ENCODE measurements around the gene APPL2.

Gene APPL2

DNA sequence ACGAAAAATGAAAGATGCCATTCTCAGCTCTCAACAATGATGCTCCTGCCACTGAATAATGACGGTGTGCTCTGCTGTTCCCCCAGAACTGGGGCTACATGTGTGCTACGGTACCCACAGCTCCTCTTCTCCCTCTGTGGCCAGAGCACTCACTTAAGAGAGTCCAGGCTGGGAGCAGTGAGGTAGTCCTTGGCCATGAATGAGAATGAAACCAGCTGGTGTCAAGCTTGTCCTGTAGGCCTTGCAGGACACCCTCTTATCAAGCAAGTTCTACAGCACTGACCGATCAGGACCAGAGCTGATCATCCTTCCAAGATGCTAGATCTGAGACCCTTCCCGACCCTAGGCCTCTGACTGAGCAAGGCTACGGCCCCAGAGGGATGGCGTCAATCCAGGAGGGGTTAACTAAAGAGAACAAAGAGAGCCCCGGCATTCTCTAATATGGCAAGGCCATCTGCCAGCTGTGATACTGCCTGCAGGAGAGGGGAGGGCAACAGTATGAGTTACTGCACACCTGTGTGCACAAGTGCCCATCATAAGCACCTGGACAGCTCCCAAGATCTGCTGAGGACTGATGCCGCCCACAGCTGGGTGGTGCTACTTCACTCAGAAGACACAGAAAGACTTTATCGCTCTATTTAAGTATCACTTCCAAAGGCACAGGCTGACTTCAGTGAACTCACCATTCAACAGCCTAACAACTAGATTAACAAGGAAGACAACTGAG, 30.5 kb downstream of the APPL2 start:
- H3K36me3 ChIP-seq (ENCODE audit: insufficient read depth) = no peaks in the 10 kb centered on the region
- no peaks in the 10 kb centered on the region for H4K20me1 ChIP-seq (ENCODE audit: insufficient read depth)
- H3K9ac ChIP-seq = no peak overlapping the region
- no peak overlapping the region for H3K4me2 ChIP-seq
- H3K79me2 ChIP-seq (ENCODE audit: insufficient read depth, low read depth) = no peaks in the 10 kb centered on the region
- H3K4me3 ChIP-seq (IDR thresholded peaks at IDR 0.05; ENCODE audit: insufficient read depth, low read depth, low read length) = no peak overlapping the region
- no peaks in the 10 kb centered on the region for H3K4me1 ChIP-seq (ENCODE audit: low read depth, poor library complexity, severe bottlenecking)
- no peak overlapping the region for H3K27ac ChIP-seq
- H2AFZ ChIP-seq (ENCODE audit: low read depth) = no peak overlapping the region
- TF ChIP-seq, protein P1, sequence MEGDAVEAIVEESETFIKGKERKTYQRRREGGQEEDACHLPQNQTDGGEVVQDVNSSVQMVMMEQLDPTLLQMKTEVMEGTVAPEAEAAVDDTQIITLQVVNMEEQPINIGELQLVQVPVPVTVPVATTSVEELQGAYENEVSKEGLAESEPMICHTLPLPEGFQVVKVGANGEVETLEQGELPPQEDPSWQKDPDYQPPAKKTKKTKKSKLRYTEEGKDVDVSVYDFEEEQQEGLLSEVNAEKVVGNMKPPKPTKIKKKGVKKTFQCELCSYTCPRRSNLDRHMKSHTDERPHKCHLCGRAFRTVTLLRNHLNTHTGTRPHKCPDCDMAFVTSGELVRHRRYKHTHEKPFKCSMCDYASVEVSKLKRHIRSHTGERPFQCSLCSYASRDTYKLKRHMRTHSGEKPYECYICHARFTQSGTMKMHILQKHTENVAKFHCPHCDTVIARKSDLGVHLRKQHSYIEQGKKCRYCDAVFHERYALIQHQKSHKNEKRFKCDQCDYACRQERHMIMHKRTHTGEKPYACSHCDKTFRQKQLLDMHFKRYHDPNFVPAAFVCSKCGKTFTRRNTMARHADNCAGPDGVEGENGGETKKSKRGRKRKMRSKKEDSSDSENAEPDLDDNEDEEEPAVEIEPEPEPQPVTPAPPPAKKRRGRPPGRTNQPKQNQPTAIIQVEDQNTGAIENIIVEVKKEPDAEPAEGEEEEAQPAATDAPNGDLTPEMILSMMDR (conservative IDR thresholded peaks at IDR 0.05; ENCODE audit: low read depth, low read length) = no peak
- no peaks in the 10 kb centered on the region for H3K27me3 ChIP-seq (ENCODE audit: insufficient read depth, low read depth)

DNA sequence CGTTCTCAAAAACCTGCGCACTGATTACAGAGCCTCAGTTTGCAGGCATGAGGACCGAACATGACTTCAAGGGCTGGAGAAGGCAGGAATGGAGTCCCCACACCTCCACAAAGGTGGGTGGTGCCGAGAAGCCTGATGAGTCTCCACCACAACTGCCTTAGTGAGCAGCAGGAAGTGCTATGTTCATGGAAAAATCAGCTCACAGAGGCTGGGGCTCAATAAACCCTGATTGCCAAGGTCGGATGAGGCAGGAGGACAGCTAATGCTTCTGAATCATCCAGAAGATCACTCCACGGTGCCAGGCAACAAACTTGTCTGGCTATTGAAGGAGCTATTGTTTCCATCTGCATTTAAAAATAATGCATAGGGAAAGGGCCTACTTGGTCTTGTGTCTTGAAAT, 31.1 kb downstream of the APPL2 start:
- no peak overlapping the region for H3K4me2 ChIP-seq
- TF ChIP-seq, protein P1 (conservative IDR thresholded peaks at IDR 0.05; ENCODE audit: low read depth, low read length) = no peak
- no peaks in the 10 kb centered on the region for H3K79me2 ChIP-seq (ENCODE audit: insufficient read depth, low read depth)
- no peak overlapping the region for H2AFZ ChIP-seq (ENCODE audit: low read depth)
- H3K9ac ChIP-seq = no peak overlapping the region
- no peaks in the 10 kb centered on the region for H3K27me3 ChIP-seq (ENCODE audit: insufficient read depth, low read depth)
- no peak overlapping the region for H3K27ac ChIP-seq
- no peaks in the 10 kb centered on the region for H3K4me1 ChIP-seq (ENCODE audit: low read depth, poor library complexity, severe bottlenecking)
- no peak overlapping the region for H3K4me3 ChIP-seq (IDR thresholded peaks at IDR 0.05; ENCODE audit: insufficient read depth, low read depth, low read length)
- H4K20me1 ChIP-seq (ENCODE audit: insufficient read depth) = no peaks in the 10 kb centered on the region
- H3K36me3 ChIP-seq (ENCODE audit: insufficient read depth) = no peaks in the 10 kb centered on the region

DNA sequence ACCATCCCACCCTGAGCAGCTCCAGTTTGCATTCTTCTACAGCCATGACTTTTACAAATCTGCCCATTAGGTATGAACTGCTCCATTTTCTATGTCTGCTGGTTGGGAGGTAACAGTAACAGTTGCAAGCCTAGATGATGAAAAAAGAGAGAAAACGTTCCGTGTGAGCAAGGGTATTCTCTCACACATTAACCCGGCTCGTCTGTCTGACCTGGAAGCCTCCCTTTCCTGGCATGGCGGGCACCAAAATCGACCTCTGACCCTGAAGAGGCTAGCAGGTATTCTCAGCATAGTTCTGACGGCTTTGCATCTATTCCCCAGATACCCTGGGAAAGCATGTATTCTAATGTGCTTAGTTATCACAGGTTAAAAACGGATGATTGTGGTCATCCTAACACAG, 31.8 kb downstream of the APPL2 start:
- Histone ChIP-seq H3K4me3 (IDR thresholded peaks at IDR 0.05; ENCODE audit: insufficient read depth, low read depth, low read length) (no peak overlapping the region), H3K27ac (no peak overlapping the region), H2AFZ (ENCODE audit: low read depth) (no peak overlapping the region), H3K4me1 (ENCODE audit: low read depth, poor library complexity, severe bottlenecking) (no peaks in the 10 kb centered on the region), H4K20me1 (ENCODE audit: insufficient read depth) (no peaks in the 10 kb centered on the region), H3K9ac (no peak overlapping the region), H3K79me2 (ENCODE audit: insufficient read depth, low read depth) (no peaks in the 10 kb centered on the region), H3K4me2 (no peak overlapping the region), H3K27me3 (ENCODE audit: insufficient read depth, low read depth) (no peaks in the 10 kb centered on the region), H3K36me3 (ENCODE audit: insufficient read depth) (no peaks in the 10 kb centered on the region)
- TF ChIP-seq, protein P1 (conservative IDR thresholded peaks at IDR 0.05; ENCODE audit: low read depth, low read length) = no peak

DNA sequence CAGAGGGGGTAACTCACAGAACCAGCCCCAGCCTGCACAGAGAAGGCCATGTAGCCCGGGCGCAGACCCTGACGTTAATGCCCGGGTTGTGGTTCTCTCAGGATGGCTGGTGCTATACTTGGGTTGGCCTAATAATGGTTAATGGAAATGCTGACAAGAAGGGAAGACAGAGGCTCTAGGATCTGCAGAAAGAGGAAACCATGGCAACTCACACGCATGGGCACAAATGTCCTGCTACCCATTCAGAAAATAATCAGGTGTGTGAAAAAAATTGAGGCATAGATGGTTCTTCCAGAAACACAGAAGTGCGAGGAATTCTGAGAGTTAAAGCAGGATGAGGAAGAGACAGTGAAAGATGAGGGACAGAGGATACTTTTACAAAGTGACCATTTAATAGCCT, 33.8 kb downstream of the APPL2 start:
- Histone ChIP-seq H3K79me2 (ENCODE audit: insufficient read depth, low read depth) (no peaks in the 10 kb centered on the region), H3K27me3 (ENCODE audit: insufficient read depth, low read depth) (no peaks in the 10 kb centered on the region), H3K4me3 (IDR thresholded peaks at IDR 0.05; ENCODE audit: insufficient read depth, low read depth, low read length) (no peak overlapping the region), H2AFZ (ENCODE audit: low read depth) (no peak overlapping the region), H3K4me1 (ENCODE audit: low read depth, poor library complexity, severe bottlenecking) (no peaks in the 10 kb centered on the region), H4K20me1 (ENCODE audit: insufficient read depth) (no peaks in the 10 kb centered on the region), H3K36me3 (ENCODE audit: insufficient read depth) (no peaks in the 10 kb centered on the region), H3K4me2 (no peak overlapping the region), H3K27ac (no peak overlapping the region), H3K9ac (no peak overlapping the region)
- TF ChIP-seq, protein P1 (conservative IDR thresholded peaks at IDR 0.05; ENCODE audit: low read depth, low read length) = no peak
